HUDEP-2 (cell line): ENCODE data around the gene PYGO2.

Experiments used
- DNase-seq, 76 experiments: peaks; one replicate each; lab custom pipeline; 2025; ENCODE audit not compliant: unreplicated experiment in 76 of 76; lab: John Stamatoyannopoulos, UW

Gene PYGO2

GRCh38 chr1:154945962-154946850 lies 15.4 kb downstream of the PYGO2 start:
- DNase-seq = no peak

GRCh38 chr1:154945160-154945961 lies 16.2 kb downstream of the PYGO2 start:
- DNase-seq = no peak

DNA sequence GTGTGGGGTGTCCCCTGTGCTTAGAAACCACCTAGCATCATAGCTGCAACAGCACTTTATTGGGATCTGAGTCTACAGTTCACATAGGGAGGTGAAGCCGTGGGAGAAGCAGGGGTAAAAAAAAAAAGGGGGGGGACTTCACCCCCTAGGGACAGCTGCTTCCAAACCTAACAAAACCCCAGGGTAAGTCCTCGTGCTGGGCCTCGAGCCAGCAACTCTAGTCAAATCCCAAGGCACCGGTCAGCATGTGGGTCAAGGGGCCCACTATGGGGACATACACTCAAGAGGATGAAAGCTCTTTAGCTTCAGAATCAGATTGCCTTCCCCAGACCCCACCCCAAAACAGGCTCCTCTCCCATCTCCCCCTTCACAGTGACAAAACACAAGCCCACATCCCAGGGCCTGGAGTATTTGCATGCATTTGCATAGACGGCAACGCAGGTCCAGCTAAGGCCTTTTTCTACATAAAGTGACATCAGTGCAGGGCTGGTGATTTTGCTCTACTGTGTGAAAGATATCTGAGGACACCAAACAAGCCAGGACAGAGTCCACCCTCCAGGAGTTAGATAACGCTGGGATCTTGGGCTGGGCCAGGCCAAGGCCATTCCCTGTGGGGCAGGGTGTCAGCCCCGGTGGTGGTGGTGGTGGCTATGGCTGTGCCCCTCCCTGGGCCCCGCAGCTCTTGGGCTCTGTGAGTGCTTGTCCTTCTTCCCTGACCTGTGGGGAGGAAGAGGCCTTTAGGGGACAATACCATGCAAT lies 17.0 kb downstream of the PYGO2 start:
- no peak for DNase-seq

DNA sequence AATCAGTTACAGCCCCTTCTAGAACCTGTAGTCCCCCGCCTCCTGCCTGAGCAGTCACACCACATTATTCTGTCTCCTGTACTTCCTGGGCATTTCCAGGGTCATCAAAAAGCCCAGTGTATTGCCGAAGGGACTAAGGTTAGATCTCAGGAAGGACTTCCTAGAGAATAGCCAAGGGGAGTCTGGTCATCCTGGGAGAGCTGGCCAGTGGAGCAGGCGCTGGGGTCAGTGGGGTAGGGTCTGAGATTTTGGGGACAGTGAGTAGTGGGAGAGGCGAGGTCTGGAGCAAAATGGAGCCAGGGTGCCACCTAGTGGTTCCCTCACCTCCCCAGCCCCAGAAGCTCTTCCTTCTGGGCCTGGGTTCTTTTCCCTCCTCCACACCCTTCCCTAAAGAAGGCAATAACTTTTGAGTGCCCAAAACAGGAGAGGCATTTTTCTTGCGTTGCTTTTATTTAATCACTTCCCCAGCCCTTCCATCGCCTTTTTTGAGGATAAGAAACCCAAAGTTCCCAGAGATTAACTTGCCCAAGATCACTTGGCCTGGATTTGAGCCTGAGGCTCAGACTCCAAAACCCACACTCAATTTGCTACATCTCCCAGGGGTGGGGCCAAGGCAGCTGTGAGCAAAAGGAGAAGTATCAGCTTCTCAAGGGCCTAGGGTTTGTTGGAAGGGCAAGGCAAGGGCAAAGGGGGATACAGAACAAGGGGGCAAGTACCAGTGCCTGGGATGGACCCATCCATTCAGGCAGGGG lies 17.8 kb downstream of the PYGO2 start:
- peak in 13 of 76 experiments; percentile 5 to 25 (median 12) for DNase-seq

GRCh38 chr1:154941333-154942013 lies 20.1 kb downstream of the PYGO2 start:
- no peak for DNase-seq

DNA sequence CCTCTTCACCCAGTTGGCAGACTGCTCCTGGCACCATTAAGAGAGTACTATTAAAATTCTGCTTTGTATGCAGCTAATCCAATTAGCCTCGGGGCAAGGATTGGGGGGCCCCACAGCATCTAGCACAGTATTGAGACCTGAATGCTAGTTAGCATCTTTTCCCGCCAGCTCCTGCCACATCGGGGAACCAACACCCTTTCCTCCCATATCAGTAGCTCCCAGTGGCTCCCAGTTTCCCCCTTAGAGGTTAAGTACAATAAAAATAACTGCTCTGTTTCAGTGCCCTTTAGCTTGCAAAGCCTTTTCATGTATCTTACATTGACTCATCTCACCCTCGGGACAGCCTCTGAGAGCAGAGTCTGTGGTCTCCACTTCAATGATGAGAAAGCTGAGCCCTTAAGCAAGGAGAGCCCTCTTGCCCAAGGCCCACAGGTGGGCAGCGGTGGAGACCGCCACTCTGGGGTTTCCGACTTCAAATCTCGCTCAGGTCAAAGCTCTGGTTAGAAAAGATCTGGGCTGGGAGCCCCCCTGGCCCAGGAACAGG lies 20.9 kb downstream of the PYGO2 start:
- no peak for DNase-seq

- DNase-seq = no peak
Measured at GRCh38 chr1:154940213-154940560, 21.4 kb downstream of the PYGO2 start.

DNA sequence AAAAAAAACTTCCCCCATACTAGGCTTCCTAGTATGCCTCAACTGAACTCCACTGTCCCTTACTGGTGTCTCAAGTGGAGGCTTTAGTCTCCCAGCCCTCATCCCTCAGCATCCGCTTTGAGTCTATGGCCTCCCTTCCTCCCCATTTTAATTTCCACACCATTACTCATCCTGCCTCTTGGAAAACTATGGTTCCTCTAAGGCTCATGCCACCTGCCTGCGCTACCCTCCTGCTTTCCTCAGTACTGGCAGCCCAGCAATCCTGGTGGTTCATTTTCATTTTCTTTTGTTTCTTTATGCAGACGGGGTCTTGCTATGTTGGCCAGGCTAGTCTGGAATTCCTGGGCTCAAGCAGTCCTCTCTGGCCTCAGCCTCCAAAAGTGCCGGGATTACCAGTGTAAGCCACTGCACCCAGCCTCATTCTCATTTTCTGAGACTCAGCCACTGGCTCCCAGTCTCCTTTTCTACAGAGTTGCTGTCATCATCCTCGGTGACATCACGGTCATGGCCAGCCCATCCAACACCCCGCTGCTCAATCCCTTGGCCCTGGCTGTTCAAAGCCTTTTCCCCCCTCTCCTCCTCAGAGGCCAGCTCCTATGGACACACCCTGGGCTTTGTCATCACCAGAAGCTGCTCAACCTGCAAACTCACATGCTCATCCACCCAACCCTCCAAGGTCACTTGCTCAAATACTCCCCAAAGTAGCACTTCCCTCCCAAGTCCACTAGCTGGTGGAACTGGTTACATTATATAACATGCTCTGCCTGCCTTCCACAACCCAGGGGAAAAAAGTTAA lies 22.8 kb downstream of the PYGO2 start:
- DNase-seq = no peak

- DNase-seq = no peak
Measured at GRCh38 chr1:154937988-154938386, 23.6 kb downstream of the PYGO2 start.

GRCh38 chr1:154937085-154937987 lies 24.2 kb downstream of the PYGO2 start:
- peak in 72 of 76 experiments; percentile 43 to 97 (median 85) for DNase-seq

DNA sequence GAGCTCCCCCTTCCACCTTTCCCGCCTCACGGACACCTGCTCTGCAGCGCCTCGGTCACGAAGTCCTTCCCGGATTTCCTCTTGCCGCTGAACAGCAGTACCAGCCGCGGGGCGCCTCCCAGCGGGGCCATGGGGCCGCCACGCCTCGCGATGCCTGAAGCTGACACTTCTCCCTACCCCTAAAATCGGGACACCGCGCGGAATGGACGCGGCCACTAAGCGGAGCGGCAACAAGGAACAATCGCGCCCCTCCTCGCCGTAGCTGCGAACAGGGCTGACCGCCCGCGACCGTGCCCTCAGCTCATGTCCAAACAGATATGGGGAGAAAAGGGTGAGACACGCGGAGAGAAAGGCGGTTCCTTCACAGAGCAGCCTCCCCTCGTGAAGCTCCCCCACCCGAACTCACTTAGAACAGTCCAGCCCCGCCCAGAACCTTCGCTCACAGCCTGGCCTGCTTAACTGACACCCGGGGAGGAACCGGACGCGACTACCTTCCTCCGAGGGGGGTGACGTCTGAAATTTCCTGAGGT lies 25.0 kb downstream of the PYGO2 start, which contains the start of gene PMVK:
PMVK (minus strand) TSS at position 165 of the 530 bp plus-strand sequence; CDS start at position 131, 34 bp downstream.
- peak in 74 of 76 experiments; percentile 61 to 98 (median 91) for DNase-seq

DNA sequence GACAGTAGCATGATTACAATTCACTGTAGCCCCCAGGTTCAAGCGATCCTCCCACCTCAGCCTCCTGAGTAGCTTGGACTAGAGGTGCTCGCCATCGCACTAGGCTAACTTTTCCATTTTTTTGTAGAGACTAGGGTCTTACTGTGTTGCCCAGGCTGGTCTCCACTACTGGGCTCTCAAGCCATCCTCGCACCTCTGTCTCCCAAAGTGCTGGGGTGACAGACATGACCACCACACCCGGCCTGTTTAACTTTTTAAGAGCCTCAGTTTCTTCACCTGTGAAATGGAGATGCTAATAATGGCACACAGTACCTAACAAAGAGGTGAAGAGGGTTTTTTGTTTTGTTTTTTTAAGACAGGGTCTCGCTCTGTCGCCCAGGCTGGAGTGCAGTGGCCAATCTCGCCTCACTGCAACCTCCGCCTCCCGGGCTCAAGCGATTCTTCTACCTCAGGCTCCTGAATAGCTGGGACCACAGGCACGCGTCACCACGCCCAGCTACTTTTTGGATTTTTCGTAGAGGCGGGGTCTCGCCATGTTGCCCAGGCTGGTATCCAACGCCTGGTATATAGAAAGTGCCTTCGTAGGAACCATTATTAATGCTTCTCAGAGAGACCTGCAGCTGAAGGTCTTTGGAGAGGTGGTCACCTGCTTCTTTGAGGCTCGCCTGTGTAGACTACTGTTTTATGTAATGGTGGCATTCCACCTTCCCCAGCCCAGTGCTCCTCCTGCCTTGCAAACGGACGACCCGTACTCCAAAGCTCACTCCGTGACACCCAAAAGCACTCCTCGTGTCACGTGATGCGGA lies 25.6 kb downstream of the PYGO2 start:
- DNase-seq = peak in 1 of 76 experiments; percentile 20

- DNase-seq = no peak
Measured at GRCh38 chr1:154934358-154934948, 27.1 kb downstream of the PYGO2 start.

GRCh38 chr1:154931940-154932487 lies 29.6 kb downstream of the PYGO2 start:
- no peak for DNase-seq

DNA sequence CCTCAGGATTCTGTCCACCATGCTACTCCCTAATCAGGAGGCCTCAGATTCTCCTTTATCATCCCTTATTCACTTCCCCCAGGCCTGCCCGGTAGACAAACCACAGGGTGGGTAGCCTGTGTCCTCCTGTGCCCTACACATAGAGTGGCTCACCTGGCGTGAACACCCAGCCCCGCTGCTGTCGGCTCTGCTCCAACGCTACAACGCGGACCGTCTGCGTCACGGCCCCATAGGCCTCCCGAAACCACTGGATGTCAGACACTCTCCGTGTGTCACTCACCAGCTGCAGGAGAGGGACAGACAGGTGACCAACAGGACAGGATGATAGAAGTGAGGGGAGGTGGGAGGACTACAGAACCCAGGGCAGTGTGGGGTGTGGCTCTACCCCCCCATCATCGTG lies 35.4 kb downstream of the PYGO2 start:
- no peak for DNase-seq
